NCI-H146 (cell line): Measurements from ENCODE around the gene HAGHL.

Experiments used
- DNase-seq: peaks from one replicate; lab custom pipeline; 2025; lab: John Stamatoyannopoulos, UW

The HAGHL gene

GRCh38 chr16:726438-727290 lies at the start of gene HAGHL, which contains the start of gene CCDC78:
HAGHL (plus strand) TSS chr16:727106; CDS start chr16:727510, 404 bp downstream.
CCDC78 (minus strand) TSS chr16:726443; CDS start chr16:726367, 76 bp downstream.
- peak; percentile 74 for DNase-seq

GRCh38 chr16:677316-678190 lies 49.4 kb upstream of the HAGHL start:
- DNase-seq: peak; percentile 95

GRCh38 chr16:678209-678857 lies 48.6 kb upstream of the HAGHL start:
- DNase-seq: peak; percentile 55

GRCh38 chr16:678858-679813 lies 47.8 kb upstream of the HAGHL start:
- DNase-seq: peak; percentile 87

GRCh38 chr16:679814-680624 lies 46.9 kb upstream of the HAGHL start, which contains the start of gene STUB1:
STUB1 (plus strand) TSS chr16:680410; CDS start chr16:680526, 116 bp downstream.
- DNase-seq: peak; percentile 90

- DNase-seq: no peak
Measured at GRCh38 chr16:680625-680945, 46.3 kb upstream of the HAGHL start.

GRCh38 chr16:680967-681745 lies 45.8 kb upstream of the HAGHL start:
- peak; percentile 37 for DNase-seq

- peak; percentile 16 for DNase-seq
Measured at GRCh38 chr16:681746-682427, 45.0 kb upstream of the HAGHL start.

- DNase-seq: no peak
Measured at GRCh38 chr16:682493-683395, 44.2 kb upstream of the HAGHL start.

GRCh38 chr16:683396-684070 lies 43.4 kb upstream of the HAGHL start:
- no peak for DNase-seq

GRCh38 chr16:684071-684794 lies 42.7 kb upstream of the HAGHL start, which contains the start of gene JMJD8:
JMJD8 (minus strand) TSS chr16:684334; CDS start chr16:684319, 15 bp downstream.
- DNase-seq: peak; percentile 98

- peak; percentile 46 for DNase-seq
Measured at GRCh38 chr16:684961-685696, 41.8 kb upstream of the HAGHL start.

- DNase-seq: peak; percentile 48
Measured at GRCh38 chr16:685967-686366, 40.9 kb upstream of the HAGHL start.

- no peak for DNase-seq
Measured at GRCh38 chr16:686459-687260, 40.2 kb upstream of the HAGHL start.

GRCh38 chr16:687499-687898 lies 39.4 kb upstream of the HAGHL start:
- no peak for DNase-seq
